ENCODE results near the gene STK26.

GRCh38 chrX:132059973-132060540, 37.0 kb downstream of the STK26 start:
- TF ChIP-seq CTCF (IDR thresholded peaks at IDR 0.05; ENCODE audit: extremely low read depth in 1 of 2, insufficient read depth in 1 of 2, low read depth in 1 of 2, low read length in 2 of 2) (no peak), POLR2A (IDR thresholded peaks at IDR 0.05; ENCODE audit: low read depth, low read length) (no peak), POLR2AphosphoS5 (IDR thresholded peaks at IDR 0.05; ENCODE audit: insufficient read depth, low read depth, low read length) (no peak), EZH2 (IDR thresholded peaks at IDR 0.05; ENCODE audit: borderline replicate concordance, low read depth, low read length, severe bottlenecking) (no peak)

All from endothelial cell of umbilical vein (primary cell).